HL-60/S4 treated with phorbol 12-myristate 13-acetate at 8.2 ng/mL for 4 days and 3 days (cell line): Measurements from ENCODE around the gene NOL7.

ENCODE experiments used
- in situ Hi-C: fragments of 300-500 bp; cut with MboI; formaldehyde crosslinking; loops from 2 replicates; pipeline ENCODE4 v1.15.0; 2022; ENCODE audit warnings: low sequenced_read_pairs

The NOL7 gene

GRCh38 chr6:13649393-13649792 is 34.3 kb downstream of the NOL7 start:
- in situ Hi-C loops: no loop called here

- in situ Hi-C loops: no loop called here
These were observed 38.2 kb downstream of the NOL7 start for GRCh38 chr6:13653296-13653695.

GRCh38 chr6:13654496-13654895 is 39.4 kb downstream of the NOL7 start:
- in situ Hi-C loops: no loop called here

GRCh38 chr6:13655700-13656099 is 40.6 kb downstream of the NOL7 start:
- in situ Hi-C loops: no loop called here

- in situ Hi-C loops: no loop called here
These were observed 45.1 kb downstream of the NOL7 start for GRCh38 chr6:13660273-13660672.

- in situ Hi-C loops: no loop called here
These were observed 45.8 kb downstream of the NOL7 start for GRCh38 chr6:13660893-13661292.

GRCh38 chr6:13661647-13662046 is 46.5 kb downstream of the NOL7 start:
- in situ Hi-C loops: no loop called here

GRCh38 chr6:13662651-13663334 is 47.7 kb downstream of the NOL7 start:
- in situ Hi-C loops: no loop called here

- in situ Hi-C loops: no loop called here
These were observed 48.9 kb downstream of the NOL7 start for GRCh38 chr6:13663986-13664385.

- in situ Hi-C loops: no loop called here
These were observed 49.7 kb downstream of the NOL7 start for GRCh38 chr6:13664703-13665352.

- in situ Hi-C loops: no loop called here
These were observed 51.3 kb downstream of the NOL7 start for GRCh38 chr6:13666194-13667105.

GRCh38 chr6:13667655-13668054 is 52.5 kb downstream of the NOL7 start:
- in situ Hi-C loops: no loop called here

GRCh38 chr6:13668291-13668928 is 53.3 kb downstream of the NOL7 start:
- in situ Hi-C loops: no loop called here

- in situ Hi-C loops: no loop called here
These were observed 54.3 kb downstream of the NOL7 start for GRCh38 chr6:13669476-13669875.
